MCF 10A (cell line): ENCODE data around the gene HS3ST5. TPM values are rescaled to one million over a fixed set of nuclear protein-coding genes. Genes with fewer than 3 reads are reported as not detected.

Experiments
- BruUV-seq: library from RNA; stranded (reverse); fragments of 400-500 nt; replicated peaks from 2 replicates; lab custom pipeline; 2021; lab: Mats Ljungman, UMichigan
- CTCF ChIA-PET: fragments of 300-600 bp; sonication (Branson Sonifier 250); formaldehyde crosslinking; extraction: SDS; loops from one replicate; lab custom pipeline; 2021; ENCODE audit warnings: antibody characterized with exemption, inconsistent platforms; lab: Yijun Ruan, JAX
- POLR2A ChIA-PET: fragments of 300-600, 350-650 bp; sonication (Branson Sonifier 250); formaldehyde crosslinking; extraction: SDS; loops from one replicate; lab custom pipeline; 2020; ENCODE audit warnings: antibody characterized with exemption, inconsistent platforms; lab: Yijun Ruan, JAX
- DNase-seq: peaks from one replicate; pipeline ENCODE4 v3.0.0-alpha.2; 2018; ENCODE audit not compliant: unreplicated experiment
- H3K27ac Mint-ChIP-seq: one replicate; pipeline ENCODE4 v1.8.0; 2022; ENCODE audit warnings: mild to moderate bottlenecking, low read depth, mixed read lengths; ENCODE audit not compliant: unreplicated experiment
- H3K27me3 Mint-ChIP-seq: one replicate; pipeline ENCODE4 v1.8.0; 2022; ENCODE audit warnings: mixed read lengths; ENCODE audit not compliant: insufficient read depth, unreplicated experiment
- H3K36me3 Mint-ChIP-seq: one replicate; pipeline ENCODE4 v1.8.0; 2022; ENCODE audit warnings: mild to moderate bottlenecking, moderate library complexity, mixed read lengths; ENCODE audit not compliant: insufficient read depth, unreplicated experiment
- H3K4me1 Mint-ChIP-seq: one replicate; pipeline ENCODE4 v1.8.0; 2022; ENCODE audit warnings: mixed read lengths; ENCODE audit not compliant: insufficient read depth, unreplicated experiment
- H3K4me3 Mint-ChIP-seq: one replicate; pipeline ENCODE4 v1.8.0; 2022; ENCODE audit warnings: mild to moderate bottlenecking, moderate library complexity, mixed read lengths; ENCODE audit not compliant: unreplicated experiment
- H3K9me3 Mint-ChIP-seq: one replicate; pipeline ENCODE4 v1.8.0; 2022; ENCODE audit warnings: mixed read lengths; ENCODE audit not compliant: unreplicated experiment
- CTCF ChIP-seq: fragments of 200-600 bp; IDR thresholded peaks from one replicate; pipeline ENCODE4 v1.8.0; 2022; ENCODE audit warnings: antibody characterized with exemption, mild to moderate bottlenecking; ENCODE audit not compliant: unreplicated experiment
- intact Hi-C: fragments of 100-400 bp; cut with micrococcal nuclease; formaldehyde crosslinking; loops from 2 replicates; pipeline ENCODE4 v1.14.1; 2022
- total RNA-seq: library from RNA; stranded (reverse); gene quantifications from 2 replicates; pipeline ENCODE4 v1.2.3, GENCODE V29; 2022

HS3ST5 gene
- total RNA-seq, 1 experiment from 2014 or later, result not detected

GRCh38 chr6:114367315-114367961, 24.6 kb upstream of the HS3ST5 start:
- Mint-ChIP-seq H3K9me3 (no peaks in the 10 kb centered on the region), H3K4me3 (no peak overlapping the region), H3K27me3 (peaks cover 51% of the 10 kb centered on the region), H3K27ac (no peak overlapping the region), H3K4me1 (no peaks in the 10 kb centered on the region), H3K36me3 (no peaks in the 10 kb centered on the region)
- CTCF ChIA-PET, result no interaction called here
- BruUV-seq, result no TSS peak
- POLR2A ChIA-PET, result no interaction called here
- no peak for DNase-seq
- intact Hi-C loops, result no loop called here
- TF ChIP-seq CTCF, result no peak

- Mint-ChIP-seq H3K4me1 (no peaks in the 10 kb centered on the region), H3K4me3 (no peak overlapping the region), H3K9me3 (no peaks in the 10 kb centered on the region), H3K36me3 (no peaks in the 10 kb centered on the region), H3K27me3 (peaks cover 51% of the 10 kb centered on the region), H3K27ac (no peak overlapping the region)
- no peak for DNase-seq
- BruUV-seq, result no TSS peak
- intact Hi-C loops, result no loop called here
- ChIA-PET CTCF (no interaction called here), POLR2A (no interaction called here)
- no peak for TF ChIP-seq CTCF
Measured at GRCh38 chr6:114366899-114367298, 24.1 kb upstream of the HS3ST5 start.

- Mint-ChIP-seq H3K36me3 (no peaks in the 10 kb centered on the region), H3K27me3 (peaks cover 46% of the 10 kb centered on the region), H3K4me3 (no peak overlapping the region), H3K9me3 (no peaks in the 10 kb centered on the region), H3K27ac (no peak overlapping the region), H3K4me1 (no peaks in the 10 kb centered on the region)
- intact Hi-C loops, result no loop called here
- peak; percentile 37 for DNase-seq
- CTCF ChIA-PET, result interaction anchor here (0.6 kb wide), 2 partner anchors 15 to 1399 kb away, joined by 3 read pairs; no protein-coding TSS in a partner anchor
- no peak for TF ChIP-seq CTCF
- POLR2A ChIA-PET, result interaction anchor here (0.9 kb wide), 1 partner anchor 60 kb away, joined by 3 read pairs; no protein-coding TSS in a partner anchor
- no TSS peak for BruUV-seq
Measured at GRCh38 chr6:114364301-114364700, 21.5 kb upstream of the HS3ST5 start.

- Mint-ChIP-seq H3K4me3 (no peak overlapping the region), H3K27ac (no peak overlapping the region), H3K9me3 (no peaks in the 10 kb centered on the region), H3K36me3 (no peaks in the 10 kb centered on the region), H3K4me1 (no peaks in the 10 kb centered on the region), H3K27me3 (peaks cover 59% of the 10 kb centered on the region)
- no TSS peak for BruUV-seq
- ChIA-PET POLR2A (no interaction called here), CTCF (interaction anchor here (0.6 to 0.9 kb wide), 2 partner anchors 19 to 1327 kb away, joined by 3 read pairs; no protein-coding TSS in a partner anchor)
- no peak for DNase-seq
- TF ChIP-seq CTCF, result no peak
- intact Hi-C loops, result no loop called here
Measured at GRCh38 chr6:114362957-114363356, 20.1 kb upstream of the HS3ST5 start.
